Astrocyte of the hippocampus (primary cell): ENCODE results near the gene HYOU1.
A peak's percentile ranks its signal among the peaks of the same experiment; 100 is the strongest.
"Not testable (repeated sequence)": the region's sequence is repeated elsewhere in the genome, so short reads cannot be mapped to it uniquely, and the experiment has no call there.

Source experiments
- DNase-seq: peaks from one replicate; pipeline ENCODE4 v3.0.0; 2011; ENCODE audit warnings: low read depth, low spot score

The HYOU1 gene

GRCh38 chr11:119085437-119085847, 28.4 kb upstream of the HYOU1 start:
- no peak for DNase-seq

DNA sequence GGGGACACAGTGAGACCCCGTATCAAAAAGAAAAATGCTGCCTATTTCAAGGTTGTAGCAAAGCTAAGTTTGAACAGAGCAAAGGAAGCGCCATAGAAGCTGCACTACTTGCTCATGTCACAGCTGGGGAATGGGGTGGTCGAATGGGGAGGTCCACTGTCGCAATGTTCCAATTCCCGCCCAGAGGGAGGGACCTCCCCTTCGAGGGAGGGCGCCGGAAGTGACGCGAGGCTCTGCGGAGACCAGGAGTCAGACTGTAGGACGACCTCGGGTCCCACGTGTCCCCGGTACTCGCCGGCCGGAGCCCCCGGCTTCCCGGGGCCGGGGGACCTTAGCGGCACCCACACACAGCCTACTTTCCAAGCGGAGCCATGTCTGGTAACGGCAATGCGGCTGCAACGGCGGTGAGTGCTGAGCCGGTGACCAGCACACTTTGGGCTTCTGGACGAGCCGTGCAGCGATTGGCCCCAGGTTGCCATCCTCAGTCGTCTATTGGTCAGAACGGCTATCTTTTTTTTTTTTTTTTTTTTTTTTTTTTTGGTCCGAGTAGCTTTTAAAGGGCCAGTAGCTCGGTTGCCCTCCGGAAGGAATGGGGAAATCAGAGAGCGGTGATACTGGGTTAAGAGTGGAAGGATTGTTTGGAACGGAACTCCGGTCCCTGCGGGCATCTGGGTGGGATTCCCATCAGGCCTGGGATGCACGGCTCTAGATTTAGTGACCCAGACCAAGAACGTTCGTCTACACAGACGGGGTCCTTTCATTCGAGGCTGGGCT, 27.8 kb upstream of the HYOU1 start, which contains the start of gene HMBS:
TSS of gene HMBS (plus strand) at position 219 of the 774 bp plus-strand sequence. CDS start at position 372, 153 bp downstream.
- peak; percentile 96 for DNase-seq

GRCh38 chr11:119081682-119082260, 24.8 kb upstream of the HYOU1 start:
- DNase-seq, result no peak

DNA sequence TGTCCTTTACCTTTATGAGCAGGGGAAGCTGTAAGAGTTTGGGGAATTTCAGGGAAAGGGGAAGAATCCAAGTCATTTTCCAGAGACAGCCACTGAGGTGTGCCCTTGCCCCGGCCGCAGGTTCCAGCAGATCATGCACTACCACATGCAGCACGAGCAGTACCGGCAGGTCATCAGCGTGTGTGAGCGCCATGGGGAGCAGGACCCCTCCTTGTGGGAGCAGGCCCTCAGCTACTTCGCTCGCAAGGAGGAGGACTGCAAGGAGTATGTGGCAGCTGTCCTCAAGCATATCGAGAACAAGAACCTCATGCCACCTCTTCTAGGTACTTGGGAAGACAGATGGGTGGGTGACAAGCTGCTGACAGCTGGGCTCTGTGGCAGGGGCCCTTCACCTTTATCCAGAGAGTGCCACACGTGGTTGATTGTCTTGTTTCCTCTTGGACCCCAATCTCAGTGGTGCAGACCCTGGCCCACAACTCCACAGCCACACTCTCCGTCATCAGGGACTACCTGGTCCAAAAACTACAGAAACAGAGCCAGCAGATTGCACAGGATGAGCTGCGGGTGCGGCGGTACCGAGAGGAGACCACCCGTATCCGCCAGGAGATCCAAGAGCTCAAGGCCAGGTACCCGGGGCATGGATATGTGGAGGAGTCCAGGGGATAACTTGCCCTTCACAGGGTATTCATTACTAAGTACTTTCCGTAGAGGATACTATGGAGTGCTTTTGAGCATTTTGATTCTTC, 21.8 kb upstream of the HYOU1 start:
- DNase-seq, result no peak

GRCh38 chr11:119077839-119078238, 20.8 kb upstream of the HYOU1 start:
- DNase-seq, result no peak

GRCh38 chr11:119067371-119068222, 10.6 kb upstream of the HYOU1 start, which contains the start of gene VPS11:
VPS11 (plus strand) TSS chr11:119067818; CDS start chr11:119067824, 6 bp downstream.
- peak; percentile 98 for DNase-seq

DNA sequence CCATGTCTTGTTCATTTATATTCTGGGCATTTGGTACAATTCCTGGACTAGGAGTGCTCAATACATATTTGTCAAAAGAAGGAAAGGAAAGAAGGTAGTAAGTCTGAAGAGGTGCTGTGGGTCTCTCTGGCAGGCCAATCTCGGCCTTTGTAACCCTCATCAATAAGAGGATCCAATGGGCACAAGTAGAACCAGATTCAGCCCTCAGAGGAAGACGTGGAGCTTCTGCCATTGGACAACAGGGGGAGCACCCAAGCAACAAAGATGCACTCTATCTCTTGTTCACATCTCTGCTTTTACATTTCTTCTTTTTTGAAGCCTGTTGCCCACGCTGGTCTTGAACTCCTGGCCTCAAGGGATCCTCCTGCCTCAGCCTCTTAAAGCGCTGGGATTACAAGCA, 8.4 kb upstream of the HYOU1 start:
- DNase-seq, result no peak

DNA sequence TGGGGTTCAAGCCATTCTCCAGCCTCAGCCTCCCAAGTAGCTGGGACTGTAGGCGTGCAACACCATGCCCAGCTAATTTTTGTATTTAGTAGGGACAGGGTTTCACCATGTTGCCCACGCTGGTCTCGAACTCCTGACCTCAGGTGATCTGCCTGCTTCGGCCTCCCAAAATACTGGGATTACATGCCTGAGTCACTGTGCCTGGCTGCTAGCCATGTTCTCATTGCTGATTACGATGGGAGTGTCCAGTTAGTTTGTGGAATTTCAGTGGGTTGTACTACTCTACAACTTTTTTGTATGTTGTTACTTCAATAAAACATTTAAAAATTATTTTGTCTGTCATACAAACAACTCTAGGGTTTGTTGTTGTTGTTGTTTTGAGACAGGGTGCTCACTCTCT, 5.8 kb upstream of the HYOU1 start:
- DNase-seq, result peak; percentile 59

- no peak for DNase-seq
Observed at GRCh38 chr11:119061256-119061655, 4.3 kb upstream of the HYOU1 start.

DNA sequence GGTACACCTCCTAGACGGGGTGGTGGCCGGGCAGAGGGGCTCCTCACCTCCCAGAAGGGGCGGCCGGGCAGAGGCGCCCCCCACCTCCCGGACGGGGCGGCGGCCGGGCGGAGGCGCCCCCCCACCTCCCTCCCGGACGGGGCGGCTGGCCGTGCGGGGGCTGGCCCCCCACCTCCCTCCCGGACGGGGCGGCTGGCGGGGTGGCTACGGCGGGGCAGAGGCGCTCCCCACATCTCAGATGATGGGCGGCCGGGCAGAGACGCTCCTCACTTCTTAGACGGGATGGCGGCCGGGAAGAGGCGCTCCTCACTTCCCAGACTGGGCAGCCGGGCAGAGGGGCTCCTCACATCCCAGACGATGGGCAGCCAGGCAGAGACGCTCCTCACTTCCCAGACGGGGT, 2.1 kb upstream of the HYOU1 start:
- DNase-seq, result not testable (repeated sequence)

DNA sequence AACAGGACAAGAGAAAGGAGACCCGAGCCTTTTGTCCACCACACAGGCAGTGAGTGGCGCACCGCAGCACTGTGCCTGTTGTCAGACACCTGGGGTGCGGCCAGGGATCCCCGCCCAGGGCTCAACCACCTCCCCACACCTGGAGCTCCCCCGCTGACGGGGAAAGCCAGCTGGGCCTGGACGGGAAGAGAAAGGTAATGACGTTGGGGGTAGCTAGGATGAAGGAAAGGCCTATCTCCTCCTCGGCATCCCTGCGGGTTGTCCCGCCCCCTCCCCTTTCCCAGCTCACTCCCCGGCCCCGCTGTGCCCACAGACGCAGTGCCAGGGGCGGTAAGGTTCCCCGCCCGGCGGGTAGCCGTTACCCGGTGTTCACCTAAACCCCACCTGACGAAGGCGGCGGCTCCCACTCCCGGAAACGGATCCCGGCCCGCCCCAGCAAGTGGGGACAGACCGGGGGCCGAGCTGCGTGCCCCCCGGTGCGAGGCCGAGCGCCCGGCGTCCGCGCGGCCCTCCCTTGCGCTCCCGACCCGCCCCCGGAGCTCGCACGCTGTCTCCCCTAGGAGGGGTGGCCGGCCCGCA, 495 bp downstream of the HYOU1 start:
- peak; percentile 38 for DNase-seq

- DNase-seq, result peak; percentile 43
Observed at GRCh38 chr11:119055901-119056300, 1.1 kb downstream of the HYOU1 start.

- DNase-seq, result no peak
Observed at GRCh38 chr11:119054418-119054817, 2.6 kb downstream of the HYOU1 start.

DNA sequence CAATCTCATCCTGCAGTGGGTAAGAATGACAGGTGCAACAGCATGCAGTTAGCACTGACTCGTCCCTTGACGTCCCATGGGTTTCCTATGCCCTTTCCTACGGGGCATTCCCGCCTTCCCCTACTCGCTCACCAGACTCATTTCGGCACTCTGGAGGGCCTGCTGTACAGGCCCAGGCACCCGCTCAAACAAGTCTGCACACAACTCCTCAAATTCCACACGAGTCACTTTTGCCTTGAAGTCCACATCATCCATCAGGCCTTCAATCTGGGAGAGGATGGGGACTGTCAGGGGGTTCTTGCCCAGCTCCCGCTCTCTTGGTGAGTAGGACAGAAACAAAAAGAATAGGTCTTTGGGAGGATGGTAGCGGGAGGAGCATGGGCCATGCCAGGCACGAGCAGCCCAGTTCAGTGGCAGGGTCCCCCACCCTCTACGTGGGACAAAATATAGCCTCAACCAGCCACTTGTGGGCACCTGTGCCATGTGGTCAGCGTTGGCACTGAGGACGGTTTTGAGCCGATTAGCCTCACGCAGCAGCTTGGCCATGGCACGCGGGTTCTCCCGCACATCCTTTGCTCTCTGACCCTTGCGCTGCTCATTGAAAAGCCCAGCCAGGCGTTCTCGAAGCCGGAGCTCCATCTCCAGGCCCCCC, 4.7 kb downstream of the HYOU1 start:
- DNase-seq, result no peak

- no peak for DNase-seq
Observed at GRCh38 chr11:119051440-119052162, 5.4 kb downstream of the HYOU1 start.

DNA sequence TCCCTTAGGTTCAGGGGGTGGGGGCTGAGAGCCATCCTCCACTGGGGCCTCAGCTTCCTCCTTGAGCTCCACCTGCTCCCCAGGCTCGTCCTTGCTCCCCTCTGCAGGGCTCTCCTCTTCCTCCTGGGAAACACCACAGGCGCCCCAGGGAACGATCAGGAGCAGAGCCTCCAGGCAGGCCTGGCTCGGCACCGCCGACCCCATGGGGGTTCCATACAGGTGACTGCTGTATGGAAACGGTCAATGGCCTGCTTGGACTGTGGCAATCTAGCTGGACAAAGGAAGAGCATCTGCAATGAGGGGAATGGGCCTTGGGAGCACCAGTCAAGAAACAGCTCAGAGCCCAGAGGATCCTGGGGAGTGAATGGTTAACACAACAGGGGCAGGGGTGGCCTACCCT, 7.9 kb downstream of the HYOU1 start:
- DNase-seq, result no peak

DNA sequence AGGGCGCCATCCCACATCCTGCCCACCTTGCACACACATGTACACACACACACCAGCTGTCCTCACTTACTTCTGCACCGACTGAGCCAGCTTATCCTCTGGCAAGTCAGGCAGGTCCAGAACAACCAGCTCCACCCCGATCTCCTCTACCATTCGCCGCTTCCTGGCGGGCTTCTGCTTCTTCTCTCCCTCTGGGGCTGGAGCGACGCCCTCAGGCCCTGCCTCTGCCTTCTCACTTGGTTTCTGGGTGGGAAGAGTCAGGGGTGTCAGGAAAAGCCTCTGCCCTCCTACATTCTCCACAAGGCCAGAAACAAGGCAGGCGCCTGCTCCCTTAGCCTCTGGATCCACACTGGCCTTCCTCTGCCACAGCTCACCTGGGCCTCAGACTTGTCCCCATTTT, 8.4 kb downstream of the HYOU1 start:
- DNase-seq, result no peak

- no peak for DNase-seq
Observed at GRCh38 chr11:119047205-119047604, 9.8 kb downstream of the HYOU1 start.

DNA sequence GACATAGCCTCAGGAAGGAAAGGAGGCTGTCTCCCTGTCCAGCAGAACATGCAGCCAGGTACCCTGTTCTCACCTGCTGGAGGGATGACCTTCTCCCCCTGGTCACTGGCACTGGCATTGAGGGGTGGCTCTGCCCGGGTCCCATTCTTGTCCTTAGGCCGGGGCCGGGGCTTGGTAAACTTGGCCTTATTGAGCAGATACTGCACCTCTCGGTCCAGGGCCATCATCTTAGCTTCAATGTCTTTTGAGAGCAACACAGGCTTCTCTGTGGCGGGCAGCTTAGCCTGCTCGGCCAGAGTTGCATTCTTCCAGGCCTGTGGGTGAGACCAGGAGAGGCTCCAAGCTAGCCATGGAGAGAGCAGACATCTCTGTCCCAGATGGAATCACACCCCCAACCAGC, 10.5 kb downstream of the HYOU1 start:
- no peak for DNase-seq

- DNase-seq, result no peak
Observed at GRCh38 chr11:119044708-119045107, 12.3 kb downstream of the HYOU1 start.
